Suppressor macrophage treated with lipopolysaccharide for 4 hours (primary cell): ENCODE results near the gene NECTIN1.

Experiments used
- DNase-seq: peaks from one replicate; pipeline ENCODE4 v3.0.0-alpha.2; 2020

NECTIN1 gene

DNA sequence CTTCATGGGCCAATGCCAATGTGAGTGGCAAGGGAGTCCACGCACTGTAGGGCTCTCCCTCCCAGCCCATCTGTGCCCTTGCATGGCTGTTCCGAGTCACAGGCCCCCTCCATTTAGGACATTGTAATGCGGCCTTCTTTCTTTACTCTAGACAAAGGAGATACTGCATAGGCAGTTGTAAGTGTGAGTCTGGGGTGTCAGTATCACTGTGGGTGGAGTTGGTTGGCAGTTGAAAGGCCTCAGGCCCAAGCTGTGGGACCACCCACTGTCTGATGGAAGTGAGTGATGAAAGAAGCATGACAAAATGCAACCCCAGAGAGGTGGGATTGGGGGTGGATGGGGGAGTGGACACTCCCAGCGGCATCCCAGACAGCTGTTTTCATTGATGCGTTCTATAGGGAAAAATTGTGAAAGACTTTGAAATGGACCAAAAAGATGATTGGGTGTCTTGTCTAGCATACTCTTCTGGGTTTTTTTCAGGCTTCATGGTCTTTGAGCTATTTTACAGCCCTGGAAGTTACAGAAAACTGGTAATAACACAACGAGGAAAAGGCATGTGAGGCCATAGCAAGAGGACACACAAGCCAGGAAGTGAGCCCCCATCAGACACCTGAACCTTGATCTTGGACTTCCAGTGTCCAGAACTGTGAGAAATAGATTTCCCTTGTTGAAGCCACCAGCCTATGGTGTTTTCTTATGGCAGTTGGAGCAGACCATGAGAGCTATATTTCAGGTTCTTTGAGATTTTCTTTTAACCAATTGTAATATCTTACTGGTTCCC lies 114.6 kb downstream of the NECTIN1 start:
- DNase-seq = no peak

DNA sequence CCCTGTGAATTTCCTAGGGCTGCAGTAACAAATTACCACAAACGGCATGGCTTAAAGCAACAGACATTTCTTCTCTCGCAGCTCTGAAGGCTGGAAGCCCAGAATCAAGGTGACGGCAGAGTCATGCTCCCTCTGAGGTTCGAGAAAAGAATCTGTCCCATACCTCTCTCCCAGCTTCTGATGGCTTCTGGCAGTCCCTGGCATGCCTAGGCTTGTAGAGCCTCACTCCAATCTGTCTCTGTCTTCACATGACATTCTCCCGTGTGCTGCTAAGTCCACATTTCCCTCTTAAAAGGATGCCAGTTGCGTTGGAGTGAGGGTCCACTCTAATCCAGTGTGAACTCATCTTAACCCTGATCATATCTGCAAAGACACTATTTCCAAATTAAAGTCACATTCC lies 116.2 kb downstream of the NECTIN1 start:
- DNase-seq = no peak

- no peak for DNase-seq
Measured at GRCh38 chr11:119610836-119611426, 118.1 kb downstream of the NECTIN1 start.

DNA sequence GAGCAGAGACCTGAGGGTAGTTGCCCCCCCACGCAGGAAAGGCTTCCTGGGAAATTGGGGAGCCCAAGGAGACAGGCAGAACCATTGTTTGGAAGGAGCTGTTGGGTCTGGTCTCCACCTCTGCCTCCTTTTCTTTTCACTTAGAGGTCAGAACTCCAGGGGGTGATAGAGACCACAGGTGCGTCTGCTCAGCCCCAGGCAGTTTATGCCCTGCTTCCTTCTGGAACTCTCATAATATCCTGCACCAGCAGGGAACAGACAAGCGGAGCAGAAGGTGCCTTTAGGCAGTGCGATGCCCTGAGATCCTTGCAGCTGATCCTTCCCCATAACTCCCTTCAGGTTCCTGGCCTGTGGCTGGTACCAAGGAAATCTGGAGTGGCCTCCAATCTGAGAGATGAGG lies 120.2 kb downstream of the NECTIN1 start:
- DNase-seq = no peak

- no peak for DNase-seq
Measured at GRCh38 chr11:119608201-119608600, 120.8 kb downstream of the NECTIN1 start.

DNA sequence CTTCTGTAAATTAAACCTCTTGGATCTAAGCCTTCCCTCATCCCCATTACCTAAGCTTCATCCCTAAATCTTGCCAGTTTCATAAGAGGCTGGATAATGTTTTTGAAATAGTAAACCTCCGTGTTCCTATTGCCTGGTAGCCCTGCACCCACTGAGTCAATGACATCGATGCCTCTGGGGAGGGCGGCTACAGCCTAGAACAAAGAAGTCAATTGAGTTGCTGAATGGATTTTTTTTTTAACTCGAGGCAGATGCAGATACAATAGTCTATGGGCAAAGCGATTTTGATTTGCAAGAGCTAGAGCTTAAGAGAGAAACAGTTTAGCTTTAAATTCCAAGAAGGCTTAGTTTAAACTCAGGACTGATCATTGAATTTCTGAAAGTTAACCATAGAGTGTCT lies 121.3 kb downstream of the NECTIN1 start:
- no peak for DNase-seq

- DNase-seq = no peak
Measured at GRCh38 chr11:119605137-119605665, 123.8 kb downstream of the NECTIN1 start.

- DNase-seq = no peak
Measured at GRCh38 chr11:119602745-119603373, 126.1 kb downstream of the NECTIN1 start.

DNA sequence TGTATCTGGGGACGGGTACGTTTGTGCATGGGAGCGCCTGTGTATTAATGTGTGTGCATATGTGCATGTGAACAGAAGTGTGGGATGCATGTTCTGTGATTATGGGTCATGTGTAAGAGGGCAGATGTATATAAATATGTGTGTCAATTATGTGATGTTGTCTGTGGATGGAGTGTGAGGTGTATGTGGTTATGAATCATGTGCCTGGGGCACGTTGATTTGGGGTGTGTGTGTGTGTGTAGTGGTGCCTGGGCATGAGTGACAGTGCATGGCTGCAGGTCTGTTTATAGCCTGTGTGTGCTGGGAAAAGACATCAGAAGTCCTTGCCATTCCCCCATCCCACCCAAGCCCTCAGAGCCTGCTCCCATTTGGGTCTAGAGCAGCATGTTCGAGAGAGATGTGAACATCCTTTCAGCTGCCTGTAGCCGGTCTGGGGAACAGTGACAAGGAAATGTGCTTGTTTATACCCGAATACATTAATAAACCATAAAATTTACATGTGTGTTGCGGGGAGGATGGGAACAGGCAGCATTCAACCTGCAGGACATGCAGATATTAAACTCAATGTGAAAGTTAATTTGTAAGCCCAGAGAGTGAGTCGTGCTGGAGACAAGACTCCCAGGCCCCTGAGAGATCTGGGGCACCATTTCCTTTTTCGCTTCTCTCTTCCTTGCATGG lies 129.0 kb downstream of the NECTIN1 start:
- no peak for DNase-seq

DNA sequence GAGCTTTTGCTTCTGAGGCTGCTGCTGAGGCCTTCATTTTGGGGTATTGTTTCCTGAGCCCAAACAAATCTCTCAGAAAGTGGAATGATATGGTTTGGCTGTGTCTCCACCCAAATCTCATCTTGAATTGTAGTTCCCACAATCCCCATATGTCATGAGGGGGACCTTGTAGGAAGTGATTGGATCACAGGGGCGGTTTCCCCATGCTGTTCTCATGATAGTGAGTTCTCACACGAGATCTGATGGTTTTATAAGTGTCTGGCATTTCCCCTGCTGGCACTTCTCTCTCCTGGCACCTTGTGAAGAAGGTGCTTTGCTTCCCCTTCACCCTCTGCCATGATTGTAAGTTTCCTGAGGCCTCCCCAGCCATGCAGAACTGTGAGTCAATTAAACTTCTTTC lies 133.1 kb downstream of the NECTIN1 start:
- peak; percentile 49 for DNase-seq

GRCh38 chr11:119594639-119595249 lies 134.3 kb downstream of the NECTIN1 start:
- DNase-seq = peak; percentile 87

DNA sequence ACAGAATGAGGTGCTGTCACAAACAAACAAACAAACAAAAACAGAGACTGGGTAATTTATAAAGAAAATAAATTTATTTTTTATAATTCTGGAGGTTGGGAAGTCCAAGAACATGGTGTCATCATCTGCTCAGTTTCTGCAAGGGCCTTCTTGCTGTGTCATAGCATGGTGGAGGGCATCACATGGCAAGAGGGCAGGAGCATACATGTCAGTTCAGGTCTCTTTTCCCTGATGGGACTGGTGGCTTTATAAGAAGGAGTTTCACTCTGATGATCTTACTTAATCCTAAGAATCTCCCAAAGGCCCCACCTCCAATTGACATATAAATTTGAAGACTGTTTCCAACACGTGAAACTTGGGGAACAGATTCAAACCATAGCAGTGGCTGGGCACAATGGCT lies 135.7 kb downstream of the NECTIN1 start:
- DNase-seq = no peak

GRCh38 chr11:119592642-119593041 lies 136.4 kb downstream of the NECTIN1 start:
- no peak for DNase-seq

GRCh38 chr11:119591836-119592310 lies 137.1 kb downstream of the NECTIN1 start:
- no peak for DNase-seq

GRCh38 chr11:119590651-119591351 lies 138.2 kb downstream of the NECTIN1 start:
- DNase-seq = peak; percentile 37

DNA sequence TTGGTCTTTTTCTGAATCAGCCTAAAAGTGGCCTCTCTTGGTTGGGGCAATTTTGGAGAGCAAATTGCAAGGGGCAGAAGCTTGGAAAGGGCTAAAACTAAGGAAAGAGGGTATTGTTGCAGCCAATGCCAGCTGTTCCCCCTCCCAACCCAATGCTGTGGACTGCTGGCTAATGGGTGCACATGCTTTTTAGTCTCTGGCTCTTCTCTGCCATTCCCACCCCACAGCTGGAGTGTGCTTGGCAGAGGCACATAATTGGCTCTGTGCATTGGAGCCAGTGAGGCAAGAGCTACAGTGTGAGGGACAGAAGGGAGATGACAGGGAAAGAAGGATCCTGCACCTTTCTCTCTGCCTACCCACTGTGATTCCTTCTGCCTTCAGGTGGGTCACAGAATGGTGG lies 140.0 kb downstream of the NECTIN1 start:
- DNase-seq = no peak
